NT2/D1 (cell line): ENCODE data around the gene RAF1.

Experiments used
- SUZ12 ChIP-seq: IDR thresholded peaks from 2 replicates; pipeline ENCODE4 v1.6.1; 2011; ENCODE audit not compliant: insufficient read length, insufficient read depth; ENCODE audit errors: extremely low read depth
- YY1 ChIP-seq: IDR thresholded peaks from 2 replicates; pipeline ENCODE4 v1.6.1; 2011; ENCODE audit not compliant: insufficient read length, insufficient read depth
- ZNF274 ChIP-seq: IDR thresholded peaks from 2 replicates; pipeline ENCODE4 v1.6.1; 2011; ENCODE audit warnings: mild to moderate bottlenecking, low read depth, low read length

- TF ChIP-seq YY1: no peak
- no peak for TF ChIP-seq ZNF274
- TF ChIP-seq SUZ12: no peak
Measured at GRCh38 chr3:12588039-12589009, 75.6 kb downstream of the RAF1 start.
